Body of pancreas (tissue), 4 donors: ENCODE measurements around the gene HSPG2.

Source experiments
- CTCF ChIP-seq, 7 experiments: fragments of 450-650 bp in 4 of 7; fragments of 200-600 bp in 3 of 7; sonication (generic) in 3 of 7; IDR thresholded peaks; one replicate each; pipeline ENCODE4 v1.5.1; 2016 to 2019; ENCODE audit warnings: antibody characterized with exemption in 7 of 7
- POLR2A ChIP-seq, 3 donors: fragments of 450-650 bp; IDR thresholded peaks; one replicate each; pipeline ENCODE4 v1.6.1; 2016; ENCODE audit warnings: antibody characterized with exemption in 3 of 3, mild to moderate bottlenecking in 2 of 3

DNA sequence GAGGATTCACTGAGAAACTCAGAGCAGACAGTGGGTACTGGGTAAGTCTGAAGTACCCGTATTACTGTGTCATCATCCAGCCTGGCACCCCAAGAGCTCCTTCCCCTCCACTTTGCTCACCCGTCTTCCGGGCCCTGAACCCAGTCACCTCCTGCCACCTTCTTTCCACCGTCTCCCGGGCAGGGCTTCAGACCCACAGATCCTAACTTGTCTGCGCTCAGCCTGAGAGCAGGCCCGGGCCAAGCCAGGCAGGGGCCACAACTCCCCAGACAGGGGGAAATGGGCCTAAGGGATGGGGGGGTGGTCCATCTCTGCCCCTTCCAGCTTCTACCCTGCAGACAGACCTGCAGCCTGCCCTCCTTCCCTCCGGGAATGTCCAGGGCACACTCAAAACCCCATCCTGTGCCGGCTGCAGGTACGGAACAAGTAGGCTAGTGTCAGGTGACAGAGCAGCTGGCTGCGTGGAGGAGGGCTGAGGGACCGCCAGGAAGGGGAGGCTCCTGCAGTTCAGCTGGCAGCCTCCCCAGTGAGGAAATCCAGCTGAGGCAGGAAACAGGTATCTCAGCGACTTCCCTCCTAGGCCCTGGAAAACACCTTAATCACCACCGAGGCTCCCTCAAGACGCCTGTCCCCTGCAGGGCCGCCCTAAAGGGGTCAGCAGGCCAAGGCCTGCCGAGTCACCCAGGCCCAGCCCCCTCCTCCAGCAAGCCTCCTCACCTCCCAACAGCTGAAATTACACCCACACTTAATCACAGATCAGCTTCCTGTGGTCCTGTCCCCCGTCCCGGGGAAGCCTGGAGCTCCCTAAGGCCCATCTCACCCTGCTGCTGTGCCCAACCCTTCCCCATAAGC, 3.5 kb downstream of the HSPG2 start:
- TF ChIP-seq POLR2A (IDR thresholded peaks at IDR 0.05): peak; percentile 17 to 46 (median 18)
- no peak for TF ChIP-seq CTCF (IDR thresholded peaks at IDR 0.05)
